Fibroblast of lung (primary cell): ENCODE results near the gene SLC15A5. TPM values are rescaled to one million over a fixed set of nuclear protein-coding genes. Genes with fewer than 3 reads are reported as not detected.

ENCODE experiments used
- DNase-seq, 2 donors: peaks; one replicate each; pipeline versions ENCODE4 v3.0.0 to v3.0.0-alpha.2; 2010; ENCODE audit warnings: low read depth in 2 of 2
- H2AFZ ChIP-seq: 2 replicates; pipeline ENCODE4 v1.5.1; 2012; ENCODE audit warnings: low read length, control low read depth, inconsistent platforms
- H3K27ac ChIP-seq: 2 replicates; pipeline ENCODE4 v1.5.1; 2011; ENCODE audit warnings: low read length, control low read depth; ENCODE audit not compliant: insufficient read depth
- H3K27me3 ChIP-seq: 2 replicates; pipeline ENCODE4 v1.5.1; 2011; ENCODE audit warnings: mild to moderate bottlenecking, low read length; ENCODE audit not compliant: control insufficient read depth, insufficient read depth
- H3K36me3 ChIP-seq: 2 replicates; pipeline ENCODE4 v1.5.1; 2011; ENCODE audit warnings: low read length; ENCODE audit not compliant: control insufficient read depth, insufficient read depth
- H3K4me1 ChIP-seq: 2 replicates; pipeline ENCODE4 v1.5.1; 2011; ENCODE audit warnings: low read length; ENCODE audit not compliant: control insufficient read depth, insufficient read depth; ENCODE audit errors: extremely low read depth
- H3K4me2 ChIP-seq: 2 replicates; pipeline ENCODE4 v1.5.1; 2011; ENCODE audit warnings: low read length, control low read depth; ENCODE audit not compliant: insufficient read depth; ENCODE audit errors: extremely low read depth
- H3K4me3 ChIP-seq, 4 experiments: fragments of 200-600 bp in 1 of 4; sonication (generic) in 1 of 4; replicated peaks in 1 of 4; 2 replicates each; pipeline ENCODE4 v1.5.1; 2011 to 2016; ENCODE audit warnings: low read length in 4 of 4, low read depth in 3 of 4, mild to moderate bottlenecking in 3 of 4, control low read depth in 2 of 4, inconsistent platforms in 1 of 4, mixed read lengths in 1 of 4; ENCODE audit not compliant: insufficient read depth in 1 of 4; ENCODE audit errors: control extremely low read depth in 1 of 4
- H3K79me2 ChIP-seq: 2 replicates; pipeline ENCODE4 v1.5.1; 2012; ENCODE audit warnings: mild to moderate bottlenecking, low read length, inconsistent platforms; ENCODE audit not compliant: control insufficient read depth, insufficient read depth
- H3K9ac ChIP-seq: 2 replicates; pipeline ENCODE4 v1.5.1; 2011; ENCODE audit warnings: mild to moderate bottlenecking, low read length, control low read depth; ENCODE audit not compliant: insufficient read depth
- H3K9me3 ChIP-seq: 2 replicates; pipeline ENCODE4 v1.5.1; 2012; ENCODE audit warnings: low read depth, low read length; ENCODE audit not compliant: control insufficient read depth, insufficient read depth
- H4K20me1 ChIP-seq: 2 replicates; pipeline ENCODE4 v1.5.1; 2011; ENCODE audit warnings: low read length; ENCODE audit not compliant: control insufficient read depth, insufficient read depth; ENCODE audit errors: extremely low read depth
- EZH2 ChIP-seq: IDR thresholded peaks from 2 replicates; pipeline ENCODE4 v1.5.1; 2012; ENCODE audit warnings: low read length, control low read depth, mild to moderate bottlenecking; ENCODE audit errors: missing control alignments
- polyA minus RNA-seq: library from RNA; depleted of rRNA, polyadenylated mRNA; stranded (reverse); fragments of >200 nt; gene quantifications from 2 replicates; pipeline ENCODE4 v1.2.3, GENCODE V29; 2011; ENCODE audit warnings: low replicate concordance
- polyA plus RNA-seq, 2 donors: library from polyadenylated mRNA; depleted of rRNA in 1 of 2; stranded (reverse) in 1 of 2; unstranded in 1 of 2; fragments of >200 nt; gene quantifications; 2 replicates each; pipeline ENCODE4 v1.2.1, GENCODE V29; 2011 to 2012; ENCODE audit warnings: missing spikeins in 1 of 2
- total RNA-seq: library from RNA; depleted of rRNA; stranded (reverse); fragments of >200 nt; gene quantifications from 2 replicates; pipeline ENCODE4 v1.2.1, GENCODE V29; 2014
- TF ChIP-seq, protein P1 (sequence below), 2 donors: IDR thresholded peaks in 1 of 2; conservative IDR thresholded peaks in 1 of 2; 1 replicate in 1 of 2; 2 replicates in 1 of 2; pipeline ENCODE4 v1.5.1; 2011 to 2012; ENCODE audit warnings: low read length in 2 of 2, control low read depth in 1 of 2, inconsistent platforms in 1 of 2, low read depth in 1 of 2, mild to moderate bottlenecking in 1 of 2

The SLC15A5 gene, protein sequence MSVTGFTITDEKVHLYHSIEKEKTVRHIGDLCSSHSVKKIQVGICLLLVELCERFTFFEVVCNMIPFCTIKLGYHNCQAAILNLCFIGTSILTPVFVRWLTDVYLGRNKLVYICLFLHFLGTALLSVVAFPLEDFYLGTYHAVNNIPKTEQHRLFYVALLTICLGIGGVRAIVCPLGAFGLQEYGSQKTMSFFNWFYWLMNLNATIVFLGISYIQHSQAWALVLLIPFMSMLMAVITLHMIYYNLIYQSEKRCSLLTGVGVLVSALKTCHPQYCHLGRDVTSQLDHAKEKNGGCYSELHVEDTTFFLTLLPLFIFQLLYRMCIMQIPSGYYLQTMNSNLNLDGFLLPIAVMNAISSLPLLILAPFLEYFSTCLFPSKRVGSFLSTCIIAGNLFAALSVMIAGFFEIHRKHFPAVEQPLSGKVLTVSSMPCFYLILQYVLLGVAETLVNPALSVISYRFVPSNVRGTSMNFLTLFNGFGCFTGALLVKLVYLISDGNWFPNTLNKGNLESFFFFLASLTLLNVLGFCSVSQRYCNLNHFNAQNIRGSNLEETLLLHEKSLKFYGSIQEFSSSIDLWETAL
- total RNA-seq (not detected in 2 replicates), polyA plus RNA-seq (not detected in 2 replicates), polyA minus RNA-seq (not detected in 2 replicates)
- polyA plus RNA-seq (2012): not detected in 2 replicates

DNA sequence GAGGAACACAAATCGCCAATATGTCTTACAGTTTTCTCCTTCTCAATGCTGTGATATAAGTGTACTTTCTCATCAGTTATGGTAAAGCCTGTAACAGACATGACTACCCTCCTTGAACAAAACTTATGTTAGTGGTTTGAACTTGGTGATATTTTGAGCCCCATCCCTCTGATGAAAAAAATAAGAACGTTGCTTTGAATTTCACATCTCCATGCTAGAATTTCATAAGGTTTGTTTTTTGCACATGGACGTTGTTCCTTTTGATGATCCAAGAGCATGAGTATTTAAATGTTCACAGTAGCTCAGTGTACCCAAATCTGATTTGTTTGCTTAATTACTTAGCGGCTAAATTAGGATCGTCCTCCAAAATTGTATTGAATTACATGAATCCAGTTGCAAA is at the start of gene SLC15A5:
TSS of gene SLC15A5 (minus strand) at position 101 of the 400 bp plus-strand sequence. CDS start at position 101, 0 bp downstream.
- no peaks in the 10 kb centered on the region for H3K27me3 ChIP-seq
- no peak within 1 kb of the TSS for H3K4me3 ChIP-seq

DNA sequence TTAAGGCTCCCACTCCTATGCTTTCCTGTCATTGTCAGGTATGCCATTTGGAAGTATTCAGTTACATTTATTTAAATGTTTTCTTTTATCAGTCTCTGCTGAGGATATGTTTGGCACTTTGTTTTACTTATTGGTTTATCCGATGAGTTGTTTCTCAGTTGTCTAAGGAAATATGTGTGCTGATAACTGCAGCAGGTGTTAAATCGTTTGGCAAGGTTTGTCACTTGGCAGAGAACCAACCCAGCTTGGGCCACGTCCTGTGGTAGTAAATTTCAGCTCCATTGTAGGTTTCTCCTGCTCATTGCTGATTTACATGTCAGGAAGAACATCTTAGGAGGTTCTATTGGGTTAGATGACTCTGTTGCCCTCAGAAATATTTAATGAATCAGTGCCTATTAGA is 47.9 kb upstream of the SLC15A5 start:
- no peaks in the 10 kb centered on the region for H4K20me1 ChIP-seq
- DNase-seq: no peak
- H3K36me3 ChIP-seq: no peaks in the 10 kb centered on the region
- no peaks in the 10 kb centered on the region for H3K79me2 ChIP-seq
- H3K27ac ChIP-seq: no peak overlapping the region
- H2AFZ ChIP-seq: no peak overlapping the region
- no peaks in the 10 kb centered on the region for H3K9me3 ChIP-seq
- no peak for TF ChIP-seq EZH2
- TF ChIP-seq, protein P1, sequence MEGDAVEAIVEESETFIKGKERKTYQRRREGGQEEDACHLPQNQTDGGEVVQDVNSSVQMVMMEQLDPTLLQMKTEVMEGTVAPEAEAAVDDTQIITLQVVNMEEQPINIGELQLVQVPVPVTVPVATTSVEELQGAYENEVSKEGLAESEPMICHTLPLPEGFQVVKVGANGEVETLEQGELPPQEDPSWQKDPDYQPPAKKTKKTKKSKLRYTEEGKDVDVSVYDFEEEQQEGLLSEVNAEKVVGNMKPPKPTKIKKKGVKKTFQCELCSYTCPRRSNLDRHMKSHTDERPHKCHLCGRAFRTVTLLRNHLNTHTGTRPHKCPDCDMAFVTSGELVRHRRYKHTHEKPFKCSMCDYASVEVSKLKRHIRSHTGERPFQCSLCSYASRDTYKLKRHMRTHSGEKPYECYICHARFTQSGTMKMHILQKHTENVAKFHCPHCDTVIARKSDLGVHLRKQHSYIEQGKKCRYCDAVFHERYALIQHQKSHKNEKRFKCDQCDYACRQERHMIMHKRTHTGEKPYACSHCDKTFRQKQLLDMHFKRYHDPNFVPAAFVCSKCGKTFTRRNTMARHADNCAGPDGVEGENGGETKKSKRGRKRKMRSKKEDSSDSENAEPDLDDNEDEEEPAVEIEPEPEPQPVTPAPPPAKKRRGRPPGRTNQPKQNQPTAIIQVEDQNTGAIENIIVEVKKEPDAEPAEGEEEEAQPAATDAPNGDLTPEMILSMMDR (conservative IDR thresholded peaks at IDR 0.05 in 1 of 2, IDR thresholded peaks at IDR 0.05 in 1 of 2; ENCODE audit: low read depth in 1 of 2, low read length in 2 of 2): no peak
- H3K27me3 ChIP-seq: no peaks in the 10 kb centered on the region
- H3K4me2 ChIP-seq: no peak overlapping the region
- H3K4me1 ChIP-seq: no peaks in the 10 kb centered on the region
- H3K9ac ChIP-seq: no peak overlapping the region
- no peak overlapping the region for H3K4me3 ChIP-seq

More for the DNA sequence above, at the start of gene SLC15A5:
- no peak for TF ChIP-seq EZH2
- TF ChIP-seq, protein P1 (conservative IDR thresholded peaks at IDR 0.05 in 1 of 2, IDR thresholded peaks at IDR 0.05 in 1 of 2; ENCODE audit: low read depth in 1 of 2, low read length in 2 of 2): no peak
- no peak within 1 kb of the TSS for H3K27ac ChIP-seq
- H3K4me2 ChIP-seq: no peak within 1 kb of the TSS
- H3K79me2 ChIP-seq: no peaks in the 10 kb centered on the region
- no peak for DNase-seq
- H3K9me3 ChIP-seq: no peaks in the 10 kb centered on the region
- H2AFZ ChIP-seq: no peak within 1 kb of the TSS
- H3K9ac ChIP-seq: no peak within 1 kb of the TSS
- no peaks in the 10 kb centered on the region for H4K20me1 ChIP-seq
- no peaks in the 10 kb centered on the region for H3K4me1 ChIP-seq
- H3K36me3 ChIP-seq: no peaks in the 10 kb centered on the region

DNA sequence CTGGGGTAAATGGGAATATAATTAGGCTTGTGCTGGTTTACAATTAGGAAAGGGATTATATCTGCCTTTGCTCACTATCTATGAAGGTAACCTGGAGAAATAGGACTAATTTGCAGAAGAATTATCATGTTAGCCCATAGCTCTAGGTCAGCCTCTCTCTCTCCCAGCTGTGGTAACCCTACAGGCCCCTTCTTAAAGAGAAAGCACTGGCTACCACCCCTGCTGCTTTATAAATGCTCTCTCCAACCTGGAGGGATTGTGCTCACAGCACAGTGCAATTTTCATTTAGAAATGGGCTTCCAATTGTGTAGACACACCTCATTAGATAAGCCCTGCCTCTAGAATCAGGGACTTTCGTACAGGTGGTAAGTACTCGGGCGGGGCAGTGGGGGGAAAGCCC is 47.3 kb upstream of the SLC15A5 start:
- Histone ChIP-seq H3K4me2 (no peak overlapping the region), H3K4me3 (no peak overlapping the region), H3K36me3 (no peaks in the 10 kb centered on the region), H3K9me3 (no peaks in the 10 kb centered on the region), H3K79me2 (no peaks in the 10 kb centered on the region), H3K4me1 (no peaks in the 10 kb centered on the region), H2AFZ (no peak overlapping the region), H3K9ac (no peak overlapping the region), H4K20me1 (no peaks in the 10 kb centered on the region), H3K27ac (no peak overlapping the region), H3K27me3 (no peaks in the 10 kb centered on the region)
- DNase-seq: no peak
- TF ChIP-seq, protein P1 (conservative IDR thresholded peaks at IDR 0.05 in 1 of 2, IDR thresholded peaks at IDR 0.05 in 1 of 2; ENCODE audit: low read depth in 1 of 2, low read length in 2 of 2): no peak
